ENCODE data around the gene HIRA.
A peak's percentile ranks its signal among the peaks of the same experiment; 100 is the strongest.
"Not testable (repeated sequence)": the region's sequence is repeated elsewhere in the genome, so short reads cannot be mapped to it uniquely, and the experiment has no call there.

HIRA gene

GRCh38 chr22:19461506-19461905, 30.0 kb upstream of the HIRA start:
- DNase-seq: no peak

GRCh38 chr22:19460036-19460435, 28.5 kb upstream of the HIRA start:
- no peak for DNase-seq

GRCh38 chr22:19457828-19458428, 26.4 kb upstream of the HIRA start:
- DNase-seq: no peak

GRCh38 chr22:19456541-19456940, 25.0 kb upstream of the HIRA start:
- DNase-seq: no peak

- DNase-seq: no peak
Observed at GRCh38 chr22:19455585-19456370, 24.2 kb upstream of the HIRA start.

- DNase-seq: no peak
Observed at GRCh38 chr22:19455033-19455432, 23.5 kb upstream of the HIRA start.

- DNase-seq: no peak
Observed at GRCh38 chr22:19454156-19454555, 22.6 kb upstream of the HIRA start.

GRCh38 chr22:19453718-19454117, 22.2 kb upstream of the HIRA start:
- DNase-seq: no peak

GRCh38 chr22:19451570-19451969, 20.0 kb upstream of the HIRA start:
- DNase-seq: no peak

- DNase-seq: no peak
Observed at GRCh38 chr22:19450363-19451175, 19.0 kb upstream of the HIRA start.

- no peak for DNase-seq
Observed at GRCh38 chr22:19449422-19449767, 17.9 kb upstream of the HIRA start.

GRCh38 chr22:19448739-19449421, 17.3 kb upstream of the HIRA start:
- peak; percentile 76 for DNase-seq

- peak; percentile 35 for DNase-seq
Observed at GRCh38 chr22:19448076-19448607, 16.6 kb upstream of the HIRA start.

- DNase-seq: peak; percentile 89
Observed at GRCh38 chr22:19447330-19448075, 16.0 kb upstream of the HIRA start, which contains the start of gene C22orf39. Gene C22orf39 (minus strand): TSS chr22:19447711. CDS start chr22:19447688, 23 bp downstream.

GRCh38 chr22:19446603-19447329, 15.2 kb upstream of the HIRA start:
- no peak for DNase-seq

- not testable (repeated sequence) for DNase-seq
Observed at GRCh38 chr22:19445279-19445982, 13.9 kb upstream of the HIRA start.

GRCh38 chr22:19443544-19444211, 12.1 kb upstream of the HIRA start:
- DNase-seq: no peak

GRCh38 chr22:19442166-19442565, 10.6 kb upstream of the HIRA start:
- no peak for DNase-seq

GRCh38 chr22:19440411-19441195, 9.1 kb upstream of the HIRA start:
- DNase-seq: no peak

All from activated CD4-positive, alpha-beta T cell treated with anti-CD3 and anti-CD28 coated beads for 48 hours (primary cell).